ENCODE measurements around the gene KRT77. TPM values are rescaled to one million over a fixed set of nuclear protein-coding genes. Genes with fewer than 3 reads are reported as not detected.

KRT77 gene
- polyA plus RNA-seq, 4 donors: 0.01 to 0.86 TPM; not detected in 2

- H3K9me3 ChIP-seq (ENCODE audit: control insufficient read depth in 2 of 2, insufficient read depth in 1 of 2, low read depth in 1 of 2, low read length in 1 of 2): no peaks in the 10 kb centered on the region
- H3K27me3 ChIP-seq (ENCODE audit: control insufficient read depth in 3 of 3, insufficient read depth in 3 of 3, low read length in 3 of 3): peaks cover 0 to 50% (median 15%) of the 10 kb centered on the region in 3 donors
- no peak overlapping the region for H3K27ac ChIP-seq (ENCODE audit: low read depth in 1 of 3, low read length in 2 of 3)
- H3K36me3 ChIP-seq (ENCODE audit: control insufficient read depth in 3 of 3, insufficient read depth in 2 of 3, low read depth in 1 of 3, low read length in 3 of 3): no peaks in the 10 kb centered on the region
- FAIRE-seq (no peak), DNase-seq (no peak)
- peaks cover 0 to 2% (median 0%) of the 10 kb centered on the region in 3 donors for H3K4me1 ChIP-seq (ENCODE audit: control insufficient read depth in 3 of 3, insufficient read depth in 2 of 3, low read depth in 1 of 3, low read length in 2 of 3)
- H3K4me3 ChIP-seq (ENCODE audit: low read depth in 1 of 3, low read length in 3 of 3): no peak overlapping the region
Measured at GRCh38 chr12:52689239-52689638, 14.1 kb downstream of the KRT77 start.

- Histone ChIP-seq H3K36me3 (ENCODE audit: control insufficient read depth in 3 of 3, insufficient read depth in 2 of 3, low read depth in 1 of 3, low read length in 3 of 3) (no peaks in the 10 kb centered on the region), H3K4me1 (ENCODE audit: control insufficient read depth in 3 of 3, insufficient read depth in 2 of 3, low read depth in 1 of 3, low read length in 2 of 3) (peaks cover 0 to 2% (median 0%) of the 10 kb centered on the region in 3 donors), H3K27me3 (ENCODE audit: control insufficient read depth in 3 of 3, insufficient read depth in 3 of 3, low read length in 3 of 3) (peaks cover 0 to 50% (median 15%) of the 10 kb centered on the region in 3 donors), H3K9me3 (ENCODE audit: control insufficient read depth in 2 of 2, insufficient read depth in 1 of 2, low read depth in 1 of 2, low read length in 1 of 2) (no peaks in the 10 kb centered on the region), H3K27ac (ENCODE audit: low read depth in 1 of 3, low read length in 2 of 3) (no peak overlapping the region), H3K4me3 (ENCODE audit: low read depth in 1 of 3, low read length in 3 of 3) (no peak overlapping the region)
- DNase-seq (no peak), FAIRE-seq (no peak)
- 72 to 74% (median 73%) methylated on average over 2 of the region's 2 CpGs for WGBS, 3 donors
Measured at GRCh38 chr12:52688481-52688880, 14.8 kb downstream of the KRT77 start.

GRCh38 chr12:52687497-52688385 lies 15.6 kb downstream of the KRT77 start:
- H3K27me3 ChIP-seq (ENCODE audit: control insufficient read depth in 3 of 3, insufficient read depth in 3 of 3, low read length in 3 of 3): peaks cover 0 to 44% (median 15%) of the 10 kb centered on the region in 3 donors
- no peaks in the 10 kb centered on the region for H3K36me3 ChIP-seq (ENCODE audit: control insufficient read depth in 3 of 3, insufficient read depth in 2 of 3, low read depth in 1 of 3, low read length in 3 of 3)
- no peak overlapping the region for H3K4me3 ChIP-seq (ENCODE audit: low read depth in 1 of 3, low read length in 3 of 3)
- WGBS, 3 donors: 22 to 58% (median 54%) methylated on average over 8 of the region's 8 CpGs
- DNase-seq (peak in 1 of 2 donors; percentile 92), FAIRE-seq (no peak)
- peaks cover 0 to 2% (median 0%) of the 10 kb centered on the region in 3 donors for H3K4me1 ChIP-seq (ENCODE audit: control insufficient read depth in 3 of 3, insufficient read depth in 2 of 3, low read depth in 1 of 3, low read length in 2 of 3)
- H3K27ac ChIP-seq (ENCODE audit: low read depth in 1 of 3, low read length in 2 of 3): peak overlapping the region in 1 of 3 donors; percentile 7
- H3K9me3 ChIP-seq (ENCODE audit: control insufficient read depth in 2 of 2, insufficient read depth in 1 of 2, low read depth in 1 of 2, low read length in 1 of 2): no peaks in the 10 kb centered on the region

GRCh38 chr12:52686756-52687487 lies 16.4 kb downstream of the KRT77 start:
- Histone ChIP-seq H3K9me3 (ENCODE audit: control insufficient read depth in 2 of 2, insufficient read depth in 1 of 2, low read depth in 1 of 2, low read length in 1 of 2) (no peaks in the 10 kb centered on the region), H3K27me3 (ENCODE audit: control insufficient read depth in 3 of 3, insufficient read depth in 3 of 3, low read length in 3 of 3) (peaks cover 0 to 39% (median 13%) of the 10 kb centered on the region in 3 donors), H3K36me3 (ENCODE audit: control insufficient read depth in 3 of 3, insufficient read depth in 2 of 3, low read depth in 1 of 3, low read length in 3 of 3) (no peaks in the 10 kb centered on the region), H3K27ac (ENCODE audit: low read depth in 1 of 3, low read length in 2 of 3) (no peak overlapping the region), H3K4me3 (ENCODE audit: low read depth in 1 of 3, low read length in 3 of 3) (no peak overlapping the region), H3K4me1 (ENCODE audit: control insufficient read depth in 3 of 3, insufficient read depth in 2 of 3, low read depth in 1 of 3, low read length in 2 of 3) (peaks cover 0 to 2% (median 0%) of the 10 kb centered on the region in 3 donors)
- WGBS, 3 donors: 52 to 75% (median 63%) methylated on average over 9 of the region's 9 CpGs
- peak in 1 of 2 donors; percentile 41 for DNase-seq
- FAIRE-seq: no peak

- Histone ChIP-seq H3K27ac (ENCODE audit: low read depth in 1 of 3, low read length in 2 of 3) (no peak overlapping the region), H3K4me1 (ENCODE audit: control insufficient read depth in 3 of 3, insufficient read depth in 2 of 3, low read depth in 1 of 3, low read length in 2 of 3) (peaks cover 0 to 2% (median 0%) of the 10 kb centered on the region in 3 donors), H3K36me3 (ENCODE audit: control insufficient read depth in 3 of 3, insufficient read depth in 2 of 3, low read depth in 1 of 3, low read length in 3 of 3) (no peaks in the 10 kb centered on the region), H3K27me3 (ENCODE audit: control insufficient read depth in 3 of 3, insufficient read depth in 3 of 3, low read length in 3 of 3) (peaks cover 0 to 31% (median 11%) of the 10 kb centered on the region in 3 donors), H3K4me3 (ENCODE audit: low read depth in 1 of 3, low read length in 3 of 3) (no peak overlapping the region), H3K9me3 (ENCODE audit: control insufficient read depth in 2 of 2, insufficient read depth in 1 of 2, low read depth in 1 of 2, low read length in 1 of 2) (no peaks in the 10 kb centered on the region)
- 23 to 60% (median 24%) methylated on average over 3 of the region's 3 CpGs for WGBS, 3 donors
- DNase-seq: peak in 1 of 2 donors; percentile 85
- no peak for FAIRE-seq
Measured at GRCh38 chr12:52686063-52686462, 17.3 kb downstream of the KRT77 start.

GRCh38 chr12:52685406-52685890 lies 17.9 kb downstream of the KRT77 start:
- Histone ChIP-seq H3K4me1 (ENCODE audit: control insufficient read depth in 3 of 3, insufficient read depth in 2 of 3, low read depth in 1 of 3, low read length in 2 of 3) (peaks cover 0 to 2% (median 0%) of the 10 kb centered on the region in 3 donors), H3K9me3 (ENCODE audit: control insufficient read depth in 2 of 2, insufficient read depth in 1 of 2, low read depth in 1 of 2, low read length in 1 of 2) (no peaks in the 10 kb centered on the region), H3K27me3 (ENCODE audit: control insufficient read depth in 3 of 3, insufficient read depth in 3 of 3, low read length in 3 of 3) (peaks cover 0 to 28% (median 5%) of the 10 kb centered on the region in 3 donors), H3K36me3 (ENCODE audit: control insufficient read depth in 3 of 3, insufficient read depth in 2 of 3, low read depth in 1 of 3, low read length in 3 of 3) (no peaks in the 10 kb centered on the region), H3K4me3 (ENCODE audit: low read depth in 1 of 3, low read length in 3 of 3) (no peak overlapping the region), H3K27ac (ENCODE audit: low read depth in 1 of 3, low read length in 2 of 3) (no peak overlapping the region)
- WGBS, 3 donors: 65 to 77% (median 68%) methylated on average over 6 of the region's 6 CpGs
- DNase-seq: no peak
- FAIRE-seq: no peak

- DNase-seq (no peak), FAIRE-seq (no peak)
- Histone ChIP-seq H3K9me3 (ENCODE audit: control insufficient read depth in 2 of 2, insufficient read depth in 1 of 2, low read depth in 1 of 2, low read length in 1 of 2) (no peaks in the 10 kb centered on the region), H3K27ac (ENCODE audit: low read depth in 1 of 3, low read length in 2 of 3) (no peak overlapping the region), H3K4me3 (ENCODE audit: low read depth in 1 of 3, low read length in 3 of 3) (no peak overlapping the region), H3K4me1 (ENCODE audit: control insufficient read depth in 3 of 3, insufficient read depth in 2 of 3, low read depth in 1 of 3, low read length in 2 of 3) (peaks cover 0 to 2% (median 0%) of the 10 kb centered on the region in 3 donors), H3K36me3 (ENCODE audit: control insufficient read depth in 3 of 3, insufficient read depth in 2 of 3, low read depth in 1 of 3, low read length in 3 of 3) (no peaks in the 10 kb centered on the region), H3K27me3 (ENCODE audit: control insufficient read depth in 3 of 3, insufficient read depth in 3 of 3, low read length in 3 of 3) (peaks cover 0 to 28% (median 5%) of the 10 kb centered on the region in 3 donors)
- 81 to 98% (median 89%) methylated on average over 2 of the region's 2 CpGs for WGBS, 3 donors
Measured at GRCh38 chr12:52684431-52684830, 18.9 kb downstream of the KRT77 start.

- 86 to 95% (median 91%) methylated on average over 12 of the region's 12 CpGs for WGBS, 3 donors
- Histone ChIP-seq H3K4me3 (ENCODE audit: low read depth in 1 of 3, low read length in 3 of 3) (no peak overlapping the region), H3K4me1 (ENCODE audit: control insufficient read depth in 3 of 3, insufficient read depth in 2 of 3, low read depth in 1 of 3, low read length in 2 of 3) (peaks cover 0 to 2% (median 0%) of the 10 kb centered on the region in 3 donors), H3K9me3 (ENCODE audit: control insufficient read depth in 2 of 2, insufficient read depth in 1 of 2, low read depth in 1 of 2, low read length in 1 of 2) (no peaks in the 10 kb centered on the region), H3K27me3 (ENCODE audit: control insufficient read depth in 3 of 3, insufficient read depth in 3 of 3, low read length in 3 of 3) (peaks cover 0 to 30% (median 5%) of the 10 kb centered on the region in 3 donors), H3K27ac (ENCODE audit: low read depth in 1 of 3, low read length in 2 of 3) (no peak overlapping the region), H3K36me3 (ENCODE audit: control insufficient read depth in 3 of 3, insufficient read depth in 2 of 3, low read depth in 1 of 3, low read length in 3 of 3) (no peaks in the 10 kb centered on the region)
- FAIRE-seq: no peak
- DNase-seq: no peak
Measured at GRCh38 chr12:52683575-52684300, 19.6 kb downstream of the KRT77 start.

All from small intestine (tissue), 7 donors.